Middle frontal gyrus (tissue), 1 donor: ENCODE results near the gene NOXA1.

Source experiments
- DNase-seq: peaks from one replicate; pipeline ENCODE4 v3.0.0-alpha.2; 2015; ENCODE audit warnings: low spot score; ENCODE audit errors: extremely low spot score

NOXA1 gene

GRCh38 chr9:137482094-137482781 lies 59.0 kb downstream of the NOXA1 start:
- DNase-seq, result no peak
